ENCODE results near the gene C7orf25.

C7orf25 gene

GRCh38 chr7:42911454-42912447 is at the start of gene C7orf25:
TSS of gene C7orf25 (minus strand) at chr7:42912070. CDS start at chr7:42910900, 1,170 bp downstream.
- peak; percentile 77 to 99 (median 95) for DNase-seq

- no peak for DNase-seq
These were observed 49.3 kb upstream of the C7orf25 start for GRCh38 chr7:42961170-42961569.

- DNase-seq: no peak
These were observed 48.9 kb upstream of the C7orf25 start for GRCh38 chr7:42960762-42961161.

- no peak for DNase-seq
These were observed 47.7 kb upstream of the C7orf25 start for GRCh38 chr7:42959549-42959948.

GRCh38 chr7:42956062-42956461 is 44.2 kb upstream of the C7orf25 start:
- DNase-seq: no peak

- DNase-seq: no peak
These were observed 42.1 kb upstream of the C7orf25 start for GRCh38 chr7:42953994-42954393.

- no peak for DNase-seq
These were observed 40.5 kb upstream of the C7orf25 start for GRCh38 chr7:42952328-42952727.

GRCh38 chr7:42950417-42950816 is 38.5 kb upstream of the C7orf25 start:
- no peak for DNase-seq

- no peak for DNase-seq
These were observed 35.7 kb upstream of the C7orf25 start for GRCh38 chr7:42947521-42947920.

GRCh38 chr7:42946627-42946950 is 34.7 kb upstream of the C7orf25 start:
- DNase-seq: no peak

- DNase-seq: peak in 13 of 51 donors; percentile 1 to 28 (median 3)
These were observed 34.2 kb upstream of the C7orf25 start for GRCh38 chr7:42945821-42946626.

GRCh38 chr7:42940985-42941847 is 29.3 kb upstream of the C7orf25 start:
- peak in 49 of 51 donors; percentile 2 to 89 (median 44) for DNase-seq

GRCh38 chr7:42939457-42940240 is 27.8 kb upstream of the C7orf25 start:
- DNase-seq: no peak

GRCh38 chr7:42935861-42936260 is 24.0 kb upstream of the C7orf25 start:
- no peak for DNase-seq

- DNase-seq: no peak
These were observed 22.4 kb upstream of the C7orf25 start for GRCh38 chr7:42934291-42934690.

GRCh38 chr7:42932811-42933591 is 21.1 kb upstream of the C7orf25 start:
- peak in 1 of 51 donors; percentile 58 for DNase-seq

- peak; percentile 59 to 98 (median 93) for DNase-seq
These were observed 20.2 kb upstream of the C7orf25 start, which contains the start of the genes MRPL32 and PSMA2 for GRCh38 chr7:42931834-42932651. TSS of gene MRPL32 (plus strand) at chr7:42932376. CDS start at chr7:42932387, 11 bp downstream. TSS of gene PSMA2 (minus strand) at chr7:42932174. CDS start at chr7:42932158, 16 bp downstream.

GRCh38 chr7:42931447-42931833 is 19.6 kb upstream of the C7orf25 start:
- peak in 1 of 51 donors; percentile 20 for DNase-seq

All from hypothalamus (tissue), 51 donors.